Transverse colon (tissue), 4 donors: ENCODE results near the gene YTHDF1.

Source experiments
- CTCF ChIP-seq, 5 experiments: fragments of 200-600 bp in 3 of 5; fragments of 450-650 bp in 2 of 5; sonication (generic) in 3 of 5; IDR thresholded peaks; 1 replicate in 2 of 5; 2 replicates in 3 of 5; pipeline ENCODE4 v1.5.1; 2016 to 2017; ENCODE audit warnings: antibody characterized with exemption in 5 of 5, inconsistent platforms in 3 of 5, mild to moderate bottlenecking in 2 of 5, moderate library complexity in 1 of 5
- POLR2A ChIP-seq: fragments of 450-650 bp; IDR thresholded peaks from one replicate; pipeline ENCODE4 v1.6.1; 2016; ENCODE audit warnings: antibody characterized with exemption, mild to moderate bottlenecking, moderate library complexity
- POLR2AphosphoS5 ChIP-seq, 3 donors: sonication (generic); formaldehyde crosslinking; IDR thresholded peaks; one replicate each; pipeline ENCODE4 v1.6.1; 2016; ENCODE audit warnings: antibody characterized with exemption in 3 of 3

GRCh38 chr20:63152322-63153253 lies 63.3 kb downstream of the YTHDF1 start:
- no peak for TF ChIP-seq POLR2A
- TF ChIP-seq POLR2AphosphoS5 (IDR thresholded peaks at IDR 0.05) = no peak
- TF ChIP-seq CTCF (IDR thresholded peaks at IDR 0.05) = no peak
